Type B pancreatic cell (in vitro differentiated cells): Measurements from ENCODE around the gene PWP2. TPM values are rescaled to one million over a fixed set of nuclear protein-coding genes. Genes with fewer than 3 reads are reported as not detected.
A peak's percentile ranks its signal among the peaks of the same experiment; 100 is the strongest.

Experiments
- DNase-seq: peaks from one replicate; pipeline ENCODE4 v3.0.0; 2021; ENCODE audit warnings: mixed read lengths; ENCODE audit not compliant: unreplicated experiment; ENCODE audit errors: extremely low spot score
- H3K27ac Mint-ChIP-seq: 2 replicates; pipeline ENCODE4 v1.8.0; 2021; ENCODE audit warnings: mild to moderate bottlenecking, mixed read lengths
- H3K27me3 Mint-ChIP-seq: 2 replicates; pipeline ENCODE4 v1.8.0; 2021; ENCODE audit warnings: mixed read lengths
- H3K36me3 Mint-ChIP-seq: 2 replicates; pipeline ENCODE4 v1.8.0; 2021; ENCODE audit warnings: mixed read lengths
- H3K4me1 Mint-ChIP-seq: one replicate; pipeline ENCODE4 v1.8.0; 2021; ENCODE audit warnings: mixed read lengths; ENCODE audit not compliant: unreplicated experiment
- H3K4me3 Mint-ChIP-seq: 2 replicates; pipeline ENCODE4 v1.8.0; 2021; ENCODE audit warnings: mild to moderate bottlenecking, mixed read lengths
- H3K9me3 Mint-ChIP-seq: 2 replicates; pipeline ENCODE4 v1.8.0; 2021; ENCODE audit warnings: mixed read lengths
- total RNA-seq: library from RNA; stranded (reverse); gene quantifications from 2 replicates; pipeline ENCODE4 v1.2.1, GENCODE V29; 2021; ENCODE audit warnings: low replicate concordance
- TF ChIP-seq, protein P1 (sequence below): fragments of 200-600 bp; sonication (generic); conservative IDR thresholded peaks from 2 replicates; pipeline ENCODE4 v1.5.0; 2021; ENCODE audit warnings: antibody characterized with exemption, mild to moderate bottlenecking

The PWP2 gene
- total RNA-seq, 1 donor from 2014 or later, result 5.1 TPM

GRCh38 chr21:44063151-44063912 lies 43.9 kb upstream of the PWP2 start:
- no peaks in the 10 kb centered on the region for H3K9me3 Mint-ChIP-seq
- peaks cover 6% of the 10 kb centered on the region for H3K4me1 Mint-ChIP-seq
- no peak overlapping the region for H3K27ac Mint-ChIP-seq
- TF ChIP-seq, protein P1, sequence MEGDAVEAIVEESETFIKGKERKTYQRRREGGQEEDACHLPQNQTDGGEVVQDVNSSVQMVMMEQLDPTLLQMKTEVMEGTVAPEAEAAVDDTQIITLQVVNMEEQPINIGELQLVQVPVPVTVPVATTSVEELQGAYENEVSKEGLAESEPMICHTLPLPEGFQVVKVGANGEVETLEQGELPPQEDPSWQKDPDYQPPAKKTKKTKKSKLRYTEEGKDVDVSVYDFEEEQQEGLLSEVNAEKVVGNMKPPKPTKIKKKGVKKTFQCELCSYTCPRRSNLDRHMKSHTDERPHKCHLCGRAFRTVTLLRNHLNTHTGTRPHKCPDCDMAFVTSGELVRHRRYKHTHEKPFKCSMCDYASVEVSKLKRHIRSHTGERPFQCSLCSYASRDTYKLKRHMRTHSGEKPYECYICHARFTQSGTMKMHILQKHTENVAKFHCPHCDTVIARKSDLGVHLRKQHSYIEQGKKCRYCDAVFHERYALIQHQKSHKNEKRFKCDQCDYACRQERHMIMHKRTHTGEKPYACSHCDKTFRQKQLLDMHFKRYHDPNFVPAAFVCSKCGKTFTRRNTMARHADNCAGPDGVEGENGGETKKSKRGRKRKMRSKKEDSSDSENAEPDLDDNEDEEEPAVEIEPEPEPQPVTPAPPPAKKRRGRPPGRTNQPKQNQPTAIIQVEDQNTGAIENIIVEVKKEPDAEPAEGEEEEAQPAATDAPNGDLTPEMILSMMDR, result no peak
- H3K4me3 Mint-ChIP-seq, result no peak overlapping the region
- peaks cover 12% of the 10 kb centered on the region for H3K36me3 Mint-ChIP-seq
- H3K27me3 Mint-ChIP-seq, result no peaks in the 10 kb centered on the region
- DNase-seq, result no peak

DNA sequence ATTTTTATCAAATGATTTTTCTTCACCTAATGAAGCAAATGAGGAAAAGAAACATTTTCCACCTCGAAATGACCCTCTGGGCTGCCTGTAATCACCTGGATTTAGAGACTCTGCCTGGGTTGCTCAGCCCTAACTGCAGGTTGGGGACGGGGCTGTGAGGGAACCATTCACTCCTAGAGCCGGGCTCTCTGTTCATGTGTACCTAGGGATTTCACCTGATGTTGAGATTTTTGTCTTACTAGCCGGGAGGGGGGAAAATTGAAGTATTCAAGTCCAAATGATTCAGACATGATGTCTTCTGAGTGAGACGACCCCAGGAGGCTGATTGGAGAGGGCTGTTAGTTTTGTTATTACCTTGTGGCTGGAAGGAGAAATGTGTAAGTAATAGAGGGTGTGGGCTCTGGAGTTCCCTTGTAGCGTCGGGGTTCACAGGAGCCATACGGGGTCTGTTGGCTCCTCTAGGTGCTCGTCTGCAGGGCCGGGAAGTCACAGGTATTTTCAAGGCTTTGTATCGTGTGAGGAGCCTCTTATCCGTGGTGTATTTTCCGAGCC lies 42.3 kb upstream of the PWP2 start:
- Mint-ChIP-seq H3K4me3 (no peak overlapping the region), H3K4me1 (peaks cover 6% of the 10 kb centered on the region)

GRCh38 chr21:44065428-44065827 lies 41.8 kb upstream of the PWP2 start:
- H3K27ac Mint-ChIP-seq, result no peak overlapping the region
- no peak overlapping the region for H3K4me3 Mint-ChIP-seq

More for the DNA sequence above, 42.3 kb upstream of the PWP2 start:
- Mint-ChIP-seq H3K27me3 (no peaks in the 10 kb centered on the region), H3K27ac (peak overlapping the region; percentile 2), H3K36me3 (peaks cover 8% of the 10 kb centered on the region), H3K9me3 (no peaks in the 10 kb centered on the region)
- TF ChIP-seq, protein P1, result no peak
- DNase-seq, result no peak

DNA sequence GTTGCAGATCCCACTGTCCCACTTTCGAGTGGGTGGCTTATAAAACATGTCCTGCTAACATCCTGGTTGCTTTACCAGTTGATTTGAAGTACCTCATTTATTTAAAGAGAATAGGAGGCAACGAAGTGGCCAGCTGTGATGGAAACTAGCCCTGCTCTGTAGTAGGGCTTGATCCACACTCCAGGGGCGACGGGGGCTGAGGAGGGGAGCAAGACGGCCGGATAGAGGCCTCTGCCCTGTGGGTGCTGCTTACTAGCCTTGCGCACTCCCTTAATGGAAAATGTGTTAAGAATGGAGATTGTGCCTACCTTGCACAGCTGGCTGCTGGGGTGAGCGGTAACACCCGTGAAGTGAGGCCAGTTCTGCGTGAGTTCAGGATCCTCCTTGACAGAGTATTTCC lies 41.1 kb upstream of the PWP2 start:
- H3K27ac Mint-ChIP-seq, result no peak overlapping the region
- peaks cover 6% of the 10 kb centered on the region for H3K4me1 Mint-ChIP-seq
- TF ChIP-seq, protein P1, result no peak
- no peak overlapping the region for H3K4me3 Mint-ChIP-seq
- H3K36me3 Mint-ChIP-seq, result peaks cover 8% of the 10 kb centered on the region
- H3K9me3 Mint-ChIP-seq, result no peaks in the 10 kb centered on the region
- no peaks in the 10 kb centered on the region for H3K27me3 Mint-ChIP-seq
- DNase-seq, result no peak

More at GRCh38 chr21:44065428-44065827, 41.8 kb upstream of the PWP2 start:
- TF ChIP-seq, protein P1, result no peak
- peaks cover 6% of the 10 kb centered on the region for H3K4me1 Mint-ChIP-seq
- peaks cover 8% of the 10 kb centered on the region for H3K36me3 Mint-ChIP-seq
- no peaks in the 10 kb centered on the region for H3K27me3 Mint-ChIP-seq
- H3K9me3 Mint-ChIP-seq, result no peaks in the 10 kb centered on the region
- no peak for DNase-seq

DNA sequence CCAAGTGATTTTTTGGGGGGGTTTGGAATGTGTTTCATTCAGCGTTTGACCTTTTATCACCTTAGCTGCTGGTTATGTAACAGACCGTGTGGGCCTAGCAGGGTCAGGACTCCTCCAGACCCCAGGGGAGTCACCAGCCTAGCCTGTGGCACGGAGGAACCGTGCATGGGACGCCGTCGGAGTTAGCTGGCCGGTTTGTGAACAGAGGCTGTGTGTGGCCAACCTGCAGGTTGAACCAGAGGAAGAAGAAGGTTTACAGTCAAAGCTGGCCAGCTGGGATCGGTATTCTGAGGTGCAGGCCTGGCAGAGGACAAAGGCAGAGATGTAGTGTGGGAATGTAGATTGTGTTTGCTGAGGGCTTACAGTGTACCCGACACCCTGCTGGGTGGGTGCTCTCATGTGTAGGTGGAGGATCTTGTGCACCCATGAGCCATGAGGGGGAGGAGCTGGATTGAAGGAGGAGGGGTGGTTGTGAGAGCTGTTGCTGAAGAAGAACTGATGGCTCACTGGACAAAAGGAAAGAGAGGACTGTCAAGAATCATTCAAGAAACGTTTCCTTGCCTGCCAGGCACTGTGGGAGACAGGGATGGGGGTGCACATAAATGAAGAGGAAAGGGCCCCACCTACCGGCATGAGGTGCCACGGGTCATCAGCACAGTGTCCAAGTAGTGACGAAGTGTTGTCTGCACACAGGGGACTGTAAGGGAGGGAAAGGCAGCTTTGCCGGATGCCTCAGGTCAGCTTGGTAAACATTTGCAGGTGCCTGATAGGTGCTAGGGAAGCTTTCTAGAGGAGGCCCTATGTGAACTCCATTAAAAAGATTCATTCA lies 40.0 kb upstream of the PWP2 start:
- H3K9me3 Mint-ChIP-seq, result no peaks in the 10 kb centered on the region
- peak overlapping the region; percentile 52 for H3K27ac Mint-ChIP-seq
- no peak for DNase-seq
- H3K4me1 Mint-ChIP-seq, result peaks cover 6% of the 10 kb centered on the region
- peaks cover 8% of the 10 kb centered on the region for H3K36me3 Mint-ChIP-seq
- no peak overlapping the region for H3K4me3 Mint-ChIP-seq
- no peaks in the 10 kb centered on the region for H3K27me3 Mint-ChIP-seq
- TF ChIP-seq, protein P1, result no peak
